ENCODE results near the gene KLRC1.

DNA sequence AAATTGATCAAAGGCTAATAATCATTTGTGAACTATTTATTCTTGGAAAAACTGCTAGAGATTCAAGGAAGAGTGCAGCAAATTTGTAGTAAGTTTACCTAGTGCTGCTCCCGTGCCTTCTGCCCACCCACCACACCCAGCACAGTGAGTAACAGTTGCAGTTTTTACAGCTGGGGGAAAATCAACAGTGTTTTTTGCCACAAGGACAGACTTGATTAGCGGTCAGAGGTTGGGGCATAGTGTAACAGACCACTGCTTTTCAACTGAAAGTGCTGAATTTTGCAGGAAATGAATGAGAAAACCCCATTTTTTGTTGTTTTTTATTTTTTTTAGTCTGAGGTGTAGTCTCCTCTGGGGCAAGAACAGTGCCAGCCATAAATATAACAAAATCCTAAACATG is 55.9 kb downstream of the KLRC1 start:
- TF ChIP-seq CTCF (IDR thresholded peaks at IDR 0.05; ENCODE audit: extremely low read depth in 1 of 2, insufficient read depth in 1 of 2, low read depth in 1 of 2, low read length in 2 of 2) (no peak), POLR2A (IDR thresholded peaks at IDR 0.05; ENCODE audit: low read depth, low read length) (no peak), FOS (IDR thresholded peaks at IDR 0.05; ENCODE audit: borderline replicate concordance, insufficient read depth, low read length) (no peak), POLR2AphosphoS5 (IDR thresholded peaks at IDR 0.05; ENCODE audit: insufficient read depth, low read depth, low read length) (no peak), EZH2 (IDR thresholded peaks at IDR 0.05; ENCODE audit: borderline replicate concordance, low read depth, low read length, severe bottlenecking) (no peak), MYC (IDR thresholded peaks at IDR 0.05; ENCODE audit: low read depth, low read length) (no peak)

All from endothelial cell of umbilical vein (primary cell).